DMS53 (cell line): ENCODE data around the gene ATE1.

Experiments used
- DNase-seq: peaks from one replicate; lab custom pipeline; 2025; lab: John Stamatoyannopoulos, UW

Gene ATE1

DNA sequence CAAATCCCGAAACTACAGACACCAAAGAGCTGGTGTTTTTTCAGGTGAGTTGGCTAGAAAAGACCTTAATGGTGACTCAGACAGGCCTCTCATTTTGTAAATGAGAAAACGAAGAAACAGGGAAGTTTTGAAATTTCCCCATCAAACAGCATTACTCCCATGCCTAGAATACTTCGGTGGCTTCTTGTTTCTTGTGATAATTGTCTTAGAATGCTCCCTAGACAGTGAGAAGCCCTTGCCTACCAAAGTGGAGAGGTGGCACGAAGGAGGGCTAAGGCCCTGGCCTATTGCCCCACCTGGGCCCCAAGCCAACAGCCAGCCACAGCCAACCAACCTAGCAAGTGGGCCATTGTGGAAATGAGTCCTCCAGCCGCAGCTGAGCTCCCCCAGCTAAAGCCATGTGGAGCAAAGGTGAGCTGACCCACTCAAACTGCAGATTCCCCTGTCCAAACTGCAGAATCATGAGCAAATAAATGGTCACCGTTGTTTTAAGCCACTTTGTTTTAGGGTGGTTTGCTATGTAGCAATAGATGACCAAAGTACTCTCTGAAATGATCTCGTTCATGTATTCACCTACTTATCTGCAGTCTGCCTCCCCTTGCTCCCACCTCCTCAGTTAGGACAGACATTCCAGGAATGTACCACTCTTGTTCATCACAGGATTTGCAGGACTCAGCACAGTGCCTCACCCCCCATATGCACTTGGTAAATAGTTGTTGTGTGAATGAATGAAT, 231.9 kb downstream of the ATE1 start:
- DNase-seq = no peak

DNA sequence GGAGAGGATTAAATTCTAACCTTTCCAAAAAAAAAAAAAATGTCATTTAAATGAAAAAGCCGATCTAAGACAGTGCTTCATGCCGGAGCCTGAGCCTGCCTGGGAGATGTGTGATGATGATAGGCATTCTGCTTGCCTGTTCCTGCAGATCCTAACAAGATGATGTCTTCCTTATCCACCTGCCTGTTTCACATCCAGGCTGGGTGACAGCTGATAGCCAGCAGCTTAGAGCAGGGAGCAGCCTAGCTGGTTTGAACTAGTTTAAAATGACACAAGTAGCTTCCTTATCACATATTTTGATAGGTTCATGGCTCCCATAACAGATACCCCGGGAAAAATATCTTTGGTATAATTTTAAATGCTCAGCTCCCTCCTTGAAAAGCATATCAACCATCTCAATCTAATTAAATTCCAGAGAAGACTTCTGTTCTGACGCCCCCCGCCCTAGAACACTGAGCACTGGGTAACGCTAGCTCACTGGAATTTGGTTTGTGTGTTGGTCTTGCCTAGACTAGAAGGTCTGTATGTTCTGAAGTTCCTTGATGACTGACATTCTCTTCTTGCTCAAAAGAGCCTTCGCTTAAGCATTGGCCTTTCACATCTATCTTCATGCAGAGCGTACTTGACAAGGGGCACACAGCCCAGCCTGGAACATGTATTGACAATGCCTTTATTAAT, 232.7 kb downstream of the ATE1 start:
- peak; percentile 25 for DNase-seq

GRCh38 chr10:121694327-121694965, 233.4 kb downstream of the ATE1 start:
- no peak for DNase-seq

DNA sequence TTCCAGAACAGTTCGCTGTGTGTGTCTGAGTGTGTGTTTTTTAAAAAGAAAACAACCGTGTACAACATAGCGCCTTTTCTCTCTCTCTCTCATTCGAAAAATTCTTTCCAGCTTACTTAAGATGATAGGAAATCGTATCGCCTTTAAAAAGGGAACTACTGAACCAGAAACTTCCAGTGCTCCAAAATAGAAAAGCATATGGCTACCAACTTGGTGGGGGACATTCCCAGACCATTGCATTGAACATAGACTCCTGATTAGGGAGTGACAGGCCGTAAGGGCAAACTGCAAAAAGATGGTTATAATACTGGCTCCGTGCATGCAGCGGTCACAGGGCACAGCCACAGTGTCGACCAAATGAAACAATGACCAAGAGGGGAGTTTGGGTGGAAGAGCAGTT, 235.2 kb downstream of the ATE1 start:
- DNase-seq = no peak

DNA sequence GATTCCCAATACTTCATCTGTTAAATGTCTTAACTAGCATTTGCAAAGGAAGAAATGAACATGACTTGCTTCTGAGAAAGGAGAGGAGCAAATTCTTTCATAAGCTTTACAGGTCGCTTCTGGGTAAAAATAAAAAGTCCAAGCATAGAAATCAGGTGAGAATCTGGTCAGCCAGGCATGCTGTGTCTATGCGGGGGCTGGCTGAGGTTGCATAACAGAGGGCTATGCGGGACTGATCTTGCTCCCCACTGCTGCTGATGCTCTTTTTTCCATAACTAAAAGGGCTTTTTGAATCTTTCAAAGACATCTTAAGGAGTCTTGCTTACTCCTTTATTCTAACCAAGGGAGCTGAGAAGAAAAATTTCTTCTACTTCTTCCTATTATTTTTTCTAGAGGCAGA, 236.9 kb downstream of the ATE1 start:
- DNase-seq = no peak
